DND-41 (cell line): ENCODE measurements around the gene CENPC.

ENCODE experiments used
- CTCF ChIP-seq: IDR thresholded peaks from 2 replicates; pipeline ENCODE4 v1.5.1; 2012; ENCODE audit warnings: borderline replicate concordance, low read length, moderate library complexity, mild to moderate bottlenecking; ENCODE audit not compliant: poor library complexity, severe bottlenecking; ENCODE audit errors: extremely low read depth
- EZH2 ChIP-seq: IDR thresholded peaks from 3 replicates; pipeline ENCODE4 v1.6.1; 2012; ENCODE audit warnings: borderline replicate concordance, low read depth, mild to moderate bottlenecking, moderate library complexity, low read length, inconsistent platforms; ENCODE audit not compliant: severe bottlenecking

- TF ChIP-seq CTCF, result no peak
- TF ChIP-seq EZH2, result no peak
Observed at GRCh38 chr4:67459164-67459563, 86.1 kb downstream of the CENPC start.
